Esophagus muscularis mucosa (tissue), 3 donors: Measurements from ENCODE around the gene PHLPP1.

Experiments used
- CTCF ChIP-seq, 3 experiments: fragments of 200-600 bp in 2 of 3; fragments of 450-650 bp in 1 of 3; sonication (generic) in 2 of 3; IDR thresholded peaks; one replicate each; pipeline ENCODE4 v1.5.1; 2017 to 2019; ENCODE audit warnings: antibody characterized with exemption in 3 of 3, mild to moderate bottlenecking in 2 of 3, moderate library complexity in 1 of 3
- EP300 ChIP-seq: sonication (generic); formaldehyde crosslinking; IDR thresholded peaks from one replicate; pipeline ENCODE4 v1.6.1; 2017; ENCODE audit warnings: antibody characterized with exemption

GRCh38 chr18:62837011-62837410 is 121.7 kb downstream of the PHLPP1 start:
- no peak for TF ChIP-seq CTCF (IDR thresholded peaks at IDR 0.05)
- no peak for TF ChIP-seq EP300
